NOMO-1 treated with DMSO at 0.1 percent for 48 hours (cell line): Measurements from ENCODE around the gene C1QTNF2.

ENCODE experiments used
- DNase-seq: peaks from one replicate; lab custom pipeline; 2025; ENCODE audit not compliant: unreplicated experiment; lab: John Stamatoyannopoulos, UW

C1QTNF2 gene, protein sequence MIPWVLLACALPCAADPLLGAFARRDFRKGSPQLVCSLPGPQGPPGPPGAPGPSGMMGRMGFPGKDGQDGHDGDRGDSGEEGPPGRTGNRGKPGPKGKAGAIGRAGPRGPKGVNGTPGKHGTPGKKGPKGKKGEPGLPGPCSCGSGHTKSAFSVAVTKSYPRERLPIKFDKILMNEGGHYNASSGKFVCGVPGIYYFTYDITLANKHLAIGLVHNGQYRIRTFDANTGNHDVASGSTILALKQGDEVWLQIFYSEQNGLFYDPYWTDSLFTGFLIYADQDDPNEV

DNA sequence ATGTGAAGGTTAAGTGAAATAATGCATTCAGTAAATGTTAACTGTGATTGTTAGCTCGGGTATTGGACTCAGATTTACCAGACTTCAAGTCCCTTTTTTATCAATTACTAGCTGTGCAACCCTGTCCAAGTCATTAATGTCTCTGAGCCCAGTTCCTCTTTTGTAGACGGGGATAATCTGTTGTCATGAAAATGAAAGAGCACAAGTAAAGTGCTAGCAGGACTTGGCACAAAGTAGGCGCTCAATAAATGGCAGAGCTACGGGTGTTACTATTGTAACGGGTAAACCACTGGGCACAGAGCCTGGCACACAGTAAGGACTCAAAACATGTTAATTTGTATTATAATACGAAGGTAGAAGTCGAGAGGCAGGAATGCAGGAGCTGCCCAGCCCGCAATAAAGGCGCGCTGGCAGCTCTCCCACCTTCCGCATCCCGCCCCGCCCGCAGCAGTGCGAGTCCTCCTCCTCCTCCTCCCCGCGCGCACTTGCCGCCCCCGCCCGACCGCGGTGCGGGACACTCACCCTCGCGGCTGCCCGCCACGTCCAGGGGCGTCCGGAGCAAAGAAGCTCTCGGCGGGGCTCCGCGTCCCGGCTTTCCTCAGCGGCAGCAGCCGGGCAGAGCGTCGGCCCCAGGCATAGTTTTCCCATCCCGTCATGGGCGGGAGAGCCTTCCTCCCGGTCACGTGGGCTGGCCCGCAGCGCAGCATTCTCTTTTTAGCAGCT lies at the start of gene C1QTNF2:
TSS of gene C1QTNF2 (minus strand) at position 637 of the 723 bp plus-strand sequence. CDS start 15,615 bp downstream, outside the sequence.
- DNase-seq, result peak; percentile 23

DNA sequence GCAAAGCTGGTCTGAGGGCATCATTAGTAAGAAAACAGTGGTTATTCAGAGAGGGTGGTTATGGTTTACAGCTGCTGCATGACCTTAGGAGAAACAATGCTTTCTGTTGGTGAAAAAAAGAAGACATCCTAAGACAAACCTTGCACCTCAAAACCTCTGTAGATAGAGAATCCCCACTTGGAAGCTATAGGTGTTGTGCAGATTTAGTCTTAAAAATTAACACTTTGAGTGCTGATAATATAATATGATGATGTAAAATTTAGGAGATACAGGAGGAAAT lies 49.8 kb upstream of the C1QTNF2 start:
- DNase-seq, result no peak

DNA sequence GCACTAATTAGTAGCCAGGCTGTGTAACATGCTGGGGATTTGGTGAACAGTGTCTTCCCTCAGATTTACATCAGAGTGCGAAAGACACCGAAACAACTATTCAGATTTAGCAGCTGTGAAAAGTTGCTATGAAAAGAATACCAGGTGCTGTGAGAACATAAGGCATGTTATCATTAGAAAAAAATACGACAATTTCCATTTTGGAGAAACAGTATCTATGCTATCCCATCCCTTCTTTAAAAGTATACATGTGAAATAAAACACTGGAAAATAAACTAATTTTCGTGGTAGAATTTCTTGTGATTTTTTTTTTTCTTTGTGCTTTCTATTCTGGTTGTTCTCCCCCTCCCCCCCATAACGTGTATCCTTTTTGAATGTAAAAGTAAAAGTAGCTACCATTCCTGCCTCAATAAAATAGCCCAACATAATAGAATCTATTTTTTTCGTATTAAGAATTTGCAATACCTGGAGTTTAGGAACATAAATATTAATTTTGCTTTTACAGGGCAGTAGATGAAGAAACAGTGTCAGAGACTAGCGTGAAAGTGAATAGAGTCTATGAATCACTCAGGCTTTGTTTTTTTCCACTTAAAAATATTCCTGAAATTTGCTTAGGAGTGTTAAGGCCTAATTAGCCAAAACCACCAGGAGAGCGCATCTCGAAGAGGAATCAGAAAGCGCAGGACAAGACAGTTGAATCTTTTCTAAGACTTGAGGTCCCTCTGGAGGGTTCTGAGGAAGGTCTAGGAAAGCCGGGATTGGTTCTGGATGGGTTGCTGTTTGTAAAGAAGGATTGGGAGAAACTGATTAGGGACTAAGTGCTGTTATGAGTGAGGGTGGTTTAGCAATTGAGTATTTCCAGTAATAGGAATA lies 49.3 kb upstream of the C1QTNF2 start:
- no peak for DNase-seq

DNA sequence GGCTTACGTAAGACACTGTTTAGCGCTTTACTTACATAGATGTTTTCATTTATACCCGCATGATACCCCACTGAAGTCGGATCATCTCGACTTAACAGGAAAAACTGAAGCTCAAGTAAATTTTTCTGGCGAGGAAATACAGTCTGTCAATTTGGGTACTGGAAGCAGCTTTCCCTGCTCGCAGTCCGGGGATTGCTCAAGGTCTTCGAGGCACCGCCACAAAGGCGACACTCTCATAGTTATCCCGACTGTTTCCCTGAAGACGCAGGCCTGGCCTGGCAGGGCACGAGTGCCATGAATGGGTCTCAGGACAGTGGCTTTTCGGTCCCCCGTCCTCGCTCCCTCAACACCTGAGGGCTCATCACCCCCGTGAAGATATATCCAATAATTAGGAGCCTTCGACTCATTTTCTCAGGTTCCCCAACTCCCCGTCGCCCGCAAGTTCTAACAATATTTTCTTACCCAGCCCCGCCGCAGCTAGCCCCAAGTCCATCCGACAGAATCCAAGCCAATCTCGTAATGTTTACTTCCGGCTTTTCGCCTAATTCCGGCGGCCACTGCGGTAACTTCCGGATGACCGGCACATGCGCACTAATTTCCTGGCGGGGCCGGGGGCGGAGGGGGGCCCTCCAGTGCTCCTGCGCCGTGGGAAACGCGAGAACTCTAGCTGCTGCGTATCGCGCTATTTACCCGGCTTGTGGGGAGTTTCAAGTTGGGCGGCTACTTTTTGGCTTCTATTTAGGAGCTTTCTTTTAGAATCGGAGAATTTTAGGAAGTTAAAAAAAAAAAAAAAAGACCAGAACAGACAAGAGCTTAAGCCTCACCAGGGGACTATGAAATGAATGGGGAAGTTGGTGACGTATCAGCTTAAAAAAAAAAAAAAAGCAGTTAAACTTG lies 48.4 kb upstream of the C1QTNF2 start, which contains the start of gene SLU7:
TSS of gene SLU7 (minus strand) at position 521 of the 897 bp plus-strand sequence. CDS start 3,787 bp downstream, outside the sequence.
- peak; percentile 92 for DNase-seq

DNA sequence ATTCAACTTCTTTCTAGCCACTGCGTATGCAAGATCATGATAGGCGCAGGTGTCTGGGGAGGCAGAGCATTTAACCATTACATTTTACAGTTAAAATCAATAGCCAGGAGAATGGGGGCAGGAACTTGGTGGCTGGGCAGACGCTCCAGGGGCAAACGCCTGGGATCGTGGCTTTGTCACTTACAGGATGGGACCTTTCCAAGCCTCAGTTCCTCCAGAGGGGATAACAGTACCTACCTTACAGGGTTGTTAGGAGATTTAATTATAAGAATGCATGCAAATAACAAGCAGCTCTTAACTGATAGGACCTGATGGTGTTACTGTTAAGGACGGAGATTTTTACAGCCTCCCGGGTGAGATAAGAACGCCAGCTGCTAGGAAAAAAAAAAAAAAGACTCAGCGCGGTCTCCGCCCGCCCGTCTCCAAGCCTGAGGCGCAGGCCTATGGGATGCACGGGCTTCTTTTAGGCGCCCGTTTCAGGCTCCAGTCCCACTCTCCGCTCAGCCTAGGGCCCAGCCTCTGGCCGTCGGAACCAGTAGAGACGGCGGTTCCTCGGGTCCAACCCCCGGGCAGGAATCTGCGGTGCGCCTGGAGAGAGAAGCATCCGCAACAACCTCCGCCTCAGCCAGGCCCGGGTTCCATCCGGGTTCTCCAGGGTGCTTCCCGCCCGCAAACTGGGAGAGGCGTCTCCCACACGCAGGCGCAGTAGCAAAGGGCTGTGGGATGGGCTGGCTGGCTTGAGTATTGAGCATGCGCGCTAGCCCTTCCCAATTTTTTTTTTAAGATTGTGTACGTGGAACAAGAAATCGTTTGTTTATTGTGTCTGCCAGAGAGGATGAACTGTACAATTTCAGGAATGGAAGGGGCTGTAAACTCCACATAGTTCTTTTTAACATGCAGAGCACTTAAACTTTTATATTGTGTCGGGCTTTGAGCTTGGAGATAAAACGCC lies 29.3 kb upstream of the C1QTNF2 start, which contains the start of gene FAM200C:
TSS of gene FAM200C (minus strand) at position 653 of the 952 bp plus-strand sequence. CDS start 4,564 bp downstream, outside the sequence.
- peak; percentile 84 for DNase-seq

DNA sequence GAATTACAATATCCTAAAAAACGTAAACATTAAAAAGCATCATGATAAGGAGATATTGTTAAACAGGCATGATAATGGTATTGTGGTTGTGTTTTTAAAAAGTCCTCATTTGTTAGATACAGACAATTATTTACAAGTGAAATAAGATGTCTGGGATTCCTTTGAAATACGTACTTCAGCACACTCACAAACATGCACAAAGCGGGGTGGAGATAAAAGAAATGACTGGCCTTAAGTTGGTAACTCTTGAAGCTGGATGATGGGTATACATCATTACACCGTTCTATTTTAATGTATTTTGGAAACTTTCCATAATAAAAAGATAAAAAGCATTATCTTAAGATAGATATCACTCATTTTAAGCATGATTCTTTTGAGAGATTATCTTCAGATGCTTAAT lies 28.4 kb upstream of the C1QTNF2 start:
- DNase-seq, result no peak

DNA sequence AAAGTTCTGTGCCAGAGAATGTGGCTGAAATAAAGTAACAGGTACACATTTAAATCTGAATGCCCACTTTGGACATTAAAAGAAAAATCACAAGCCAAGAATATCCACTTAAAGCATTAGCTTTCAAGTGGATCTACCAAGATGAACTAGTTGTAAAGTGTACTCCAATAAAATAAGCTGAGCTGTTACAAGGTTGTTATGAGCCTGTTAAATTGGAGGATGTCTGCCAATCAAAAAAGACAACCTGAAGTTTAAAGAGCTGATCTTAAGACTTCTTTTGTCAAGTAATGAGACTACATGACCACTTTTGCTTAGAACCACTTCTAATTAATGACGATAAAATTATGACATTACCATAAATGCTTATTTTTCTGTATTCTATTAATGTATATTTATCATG lies 27.1 kb upstream of the C1QTNF2 start:
- no peak for DNase-seq

DNA sequence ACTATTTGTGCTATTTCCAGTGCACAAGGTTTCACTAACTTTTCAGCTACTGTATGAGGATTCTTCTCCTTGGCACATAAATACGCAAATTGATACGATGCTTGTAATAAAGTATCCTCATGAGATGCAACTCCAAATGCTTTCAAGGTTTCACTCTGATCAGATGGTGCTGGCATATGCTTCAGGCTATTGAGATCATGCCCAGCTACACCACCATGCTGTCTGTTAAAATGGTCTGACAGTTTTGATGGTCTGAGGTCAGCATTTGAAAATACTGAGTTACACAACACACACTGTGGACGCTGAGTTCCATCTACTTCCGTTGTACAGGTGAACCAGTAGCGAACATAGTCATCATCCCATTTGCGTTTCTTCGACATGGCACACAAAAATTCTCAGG lies 24.7 kb upstream of the C1QTNF2 start:
- DNase-seq, result no peak

DNA sequence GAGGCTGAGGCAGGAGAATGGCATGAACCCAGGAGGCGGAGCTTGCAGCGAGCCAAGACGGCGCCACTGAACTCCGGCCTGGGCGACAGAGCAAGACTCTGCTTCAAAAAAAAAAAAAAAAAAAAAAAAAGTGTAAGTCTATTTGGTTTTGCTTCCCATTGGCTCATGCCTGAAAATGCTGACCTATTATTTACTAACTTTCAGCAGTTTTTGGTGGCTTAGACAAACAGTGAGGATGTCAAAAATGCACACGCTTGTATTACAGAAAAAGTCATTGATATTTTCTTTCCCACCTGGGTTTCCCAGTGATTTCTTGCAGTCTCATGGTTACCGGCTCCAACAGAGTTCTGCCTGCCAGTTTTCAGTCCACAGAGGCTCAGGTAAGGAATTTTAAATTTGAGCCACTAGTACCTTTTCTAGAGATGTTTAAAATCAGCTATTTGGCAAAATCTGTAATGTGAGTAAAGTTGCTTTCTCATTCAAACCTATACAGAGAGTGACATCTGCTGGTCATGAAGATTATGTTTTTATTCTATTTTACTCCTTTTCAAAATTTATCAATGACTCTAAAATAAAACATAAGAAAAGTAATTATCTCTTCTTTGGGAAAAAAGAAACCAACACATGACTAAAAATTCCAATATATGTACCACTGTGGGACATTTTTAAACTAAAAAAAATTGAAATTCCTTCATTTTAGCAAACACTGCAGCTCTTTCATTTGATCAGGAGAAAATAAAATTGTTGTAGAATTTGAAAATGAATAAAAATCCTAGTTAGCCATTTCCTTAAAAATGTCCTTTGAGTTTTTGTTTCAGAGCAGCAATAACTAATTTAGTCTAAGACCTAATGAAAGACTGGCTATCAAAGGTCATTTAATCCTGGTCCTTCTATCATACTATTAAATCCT lies 20.6 kb upstream of the C1QTNF2 start:
- peak; percentile 12 for DNase-seq

DNA sequence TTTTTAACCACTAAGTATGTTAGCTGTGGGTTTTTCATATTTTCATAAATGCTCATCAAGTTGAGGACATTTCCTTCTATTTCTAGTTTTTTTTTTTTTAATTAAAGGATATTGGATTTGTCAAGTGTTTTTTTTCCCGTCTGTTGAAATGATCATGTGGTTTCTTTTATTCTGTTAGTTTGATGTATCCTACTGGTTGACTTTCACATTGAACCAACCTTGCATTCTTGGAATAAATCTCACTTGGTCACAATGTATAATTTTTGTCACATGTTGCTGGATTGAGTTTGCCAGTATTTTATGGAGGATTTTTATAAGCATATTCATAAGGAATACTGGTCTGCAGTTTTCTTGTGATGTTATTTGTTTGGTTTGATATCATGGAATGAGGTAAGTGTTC lies 17.0 kb upstream of the C1QTNF2 start:
- DNase-seq, result no peak

DNA sequence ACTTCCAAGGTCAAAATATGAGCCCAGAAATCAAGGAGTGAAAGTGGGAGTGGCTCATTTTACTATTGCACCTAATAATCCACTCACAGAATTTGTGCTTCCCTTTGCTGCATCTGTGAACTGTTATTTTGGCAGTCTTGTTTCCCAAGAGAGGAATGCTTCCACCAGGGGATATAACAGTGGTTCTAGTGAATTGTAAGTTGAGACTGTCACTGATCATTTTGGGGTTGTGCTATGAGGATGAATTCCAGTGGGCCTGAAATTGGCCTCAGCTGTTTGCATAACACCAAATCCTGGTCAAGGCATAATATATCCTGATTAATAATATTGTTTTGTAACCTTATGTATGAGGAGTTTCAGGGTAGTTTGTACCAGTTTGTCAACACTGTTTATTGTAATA lies 15.1 kb upstream of the C1QTNF2 start:
- no peak for DNase-seq

DNA sequence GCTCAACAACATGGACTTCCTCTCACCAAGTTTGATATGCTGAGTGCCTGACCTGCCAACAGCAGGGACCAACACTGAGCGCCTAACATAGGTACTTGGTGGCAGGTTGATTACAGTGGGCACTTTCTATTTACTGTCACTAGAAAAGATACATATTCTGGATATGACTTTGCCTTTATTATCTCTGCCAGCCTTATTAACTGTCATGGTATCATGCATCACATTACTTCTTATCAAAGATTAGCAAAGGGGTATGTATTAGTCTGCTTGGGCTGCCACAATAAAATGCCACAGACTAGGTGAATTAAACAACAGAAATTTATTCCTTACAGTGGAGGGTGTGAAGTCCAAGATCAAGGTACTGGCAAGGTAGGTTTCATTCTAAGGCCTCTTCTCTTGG lies 14.3 kb upstream of the C1QTNF2 start:
- DNase-seq, result no peak

DNA sequence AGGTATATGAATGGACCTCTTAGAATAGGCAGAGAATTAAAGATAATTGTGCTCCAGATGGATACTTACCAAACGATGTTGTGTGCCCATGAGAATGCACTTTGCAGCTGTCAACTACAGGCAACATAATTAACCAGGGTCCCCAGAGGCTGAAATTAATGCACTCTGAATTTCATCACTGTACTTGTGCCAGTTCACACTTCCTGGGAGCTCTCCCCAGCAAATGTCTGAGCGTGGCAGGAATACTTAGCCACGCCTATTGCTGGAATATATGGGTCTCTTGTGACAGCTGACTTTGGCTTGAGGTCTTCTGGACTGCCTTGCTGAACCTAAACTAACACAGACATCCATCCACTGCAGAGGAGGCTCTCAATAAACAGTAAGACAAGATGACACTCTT lies 11.9 kb upstream of the C1QTNF2 start:
- no peak for DNase-seq

DNA sequence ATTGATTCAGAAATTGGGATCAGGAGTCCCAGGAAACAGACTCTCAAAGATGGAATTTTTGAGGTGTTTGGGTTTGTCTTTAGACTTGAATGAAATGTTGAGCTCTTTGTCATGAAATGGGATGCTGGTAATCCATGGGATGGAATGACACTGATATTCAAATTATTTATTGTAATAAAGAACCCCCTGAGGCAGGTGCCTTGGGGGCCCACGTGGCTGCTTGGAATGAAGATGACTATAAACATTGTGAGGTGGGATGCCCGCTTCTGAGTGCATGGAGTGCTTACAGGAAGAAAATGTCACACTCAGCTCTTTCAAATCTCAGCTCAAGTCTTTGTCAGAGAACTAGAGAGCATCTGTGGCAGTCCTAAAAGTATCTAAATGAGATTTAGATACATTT lies 9.6 kb upstream of the C1QTNF2 start:
- DNase-seq, result no peak

DNA sequence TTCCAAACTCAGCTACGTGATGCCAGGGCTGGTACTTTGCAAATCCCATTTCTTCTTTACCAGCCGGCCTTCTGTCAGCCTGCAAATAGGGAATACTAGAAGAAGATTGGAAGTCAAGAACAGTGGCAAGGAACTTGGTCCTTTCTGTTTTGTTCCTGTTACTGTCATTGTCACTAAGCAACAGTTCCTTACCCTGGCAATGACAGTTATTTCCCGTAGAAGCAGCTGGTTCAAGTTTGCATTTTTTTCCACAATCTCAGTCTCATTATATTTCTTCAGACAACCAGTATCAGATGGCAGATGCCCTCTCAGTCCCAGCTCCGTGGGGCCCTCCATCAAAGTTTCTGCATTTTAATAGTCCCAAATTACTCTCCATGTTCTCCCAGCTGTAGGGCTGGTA lies 9.1 kb upstream of the C1QTNF2 start:
- DNase-seq, result peak; percentile 4

DNA sequence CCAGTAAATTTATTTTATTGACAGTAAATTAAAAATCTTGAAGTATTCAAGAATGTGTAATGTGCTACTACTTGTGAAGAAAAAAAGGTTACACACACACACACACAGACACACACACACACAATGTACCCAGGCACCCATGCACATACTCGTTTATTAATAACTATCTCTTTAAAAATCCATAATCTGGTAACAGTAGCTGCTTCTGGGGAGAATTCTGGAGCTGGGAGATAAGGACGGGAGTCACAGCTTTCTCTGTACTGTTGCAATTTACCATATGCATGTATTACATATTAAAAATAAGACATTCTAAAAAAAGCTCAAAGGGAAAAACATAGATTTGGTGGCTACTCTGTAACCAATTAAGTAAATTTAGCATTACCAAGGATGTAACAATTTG lies 7.9 kb upstream of the C1QTNF2 start:
- DNase-seq, result no peak

DNA sequence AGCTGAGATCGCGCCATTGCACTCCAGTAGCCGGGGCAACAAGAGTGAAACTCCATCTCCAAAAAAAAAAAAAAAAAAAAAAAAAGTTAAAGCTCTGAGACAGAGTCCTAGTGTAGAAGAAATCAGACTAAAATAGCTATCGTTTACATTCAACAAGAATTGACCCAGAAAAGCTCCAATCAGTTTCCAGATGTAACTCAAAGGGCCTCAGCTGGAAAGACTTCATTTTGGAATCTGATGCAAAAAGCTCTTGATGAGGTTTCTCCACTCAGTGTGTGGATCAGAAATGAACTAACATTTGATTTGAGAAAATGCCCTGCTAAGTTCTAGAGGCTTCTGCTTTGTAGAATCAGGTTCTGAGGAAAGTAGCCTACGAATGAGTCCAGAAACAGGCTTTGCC lies 7.2 kb upstream of the C1QTNF2 start:
- DNase-seq, result no peak

DNA sequence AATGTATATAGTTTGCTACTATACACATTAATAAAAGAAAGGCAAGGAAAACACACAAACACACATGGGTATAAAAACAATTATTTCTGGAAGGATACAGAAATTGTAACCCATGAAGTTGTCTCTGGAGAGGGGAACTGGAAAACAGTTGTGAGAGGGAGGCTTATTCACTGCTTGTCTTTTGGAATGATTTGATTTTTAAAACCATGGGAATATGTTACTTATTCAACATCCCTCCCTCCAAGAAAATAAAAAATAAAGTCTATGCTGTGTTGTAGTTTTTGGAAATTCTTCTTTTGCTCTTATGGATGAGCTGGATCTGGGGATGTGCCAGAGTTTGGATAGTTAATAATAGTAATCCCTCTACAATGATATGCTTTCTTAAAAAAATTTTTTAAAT lies 6.0 kb upstream of the C1QTNF2 start:
- DNase-seq, result no peak

DNA sequence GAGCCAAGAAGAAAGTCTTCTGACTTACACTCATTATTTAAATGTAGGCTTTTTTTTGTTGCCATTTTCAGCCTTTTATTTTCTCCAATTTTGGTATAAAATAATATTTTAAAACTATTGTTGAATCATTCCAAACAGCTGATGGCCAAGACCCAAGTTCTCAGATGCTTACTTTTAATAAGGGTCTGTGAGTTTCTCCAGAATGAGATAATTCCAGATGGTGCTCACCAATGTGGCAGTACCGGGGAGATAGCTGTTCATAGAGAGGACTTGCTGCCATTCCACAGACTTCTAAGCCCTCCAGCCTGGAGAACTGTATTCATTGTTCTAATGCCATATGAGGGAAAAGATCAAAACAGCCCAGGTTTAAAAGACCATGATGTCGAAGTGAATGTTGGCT lies 5.3 kb upstream of the C1QTNF2 start:
- DNase-seq, result no peak
